H1 (cell line): ENCODE measurements around the gene SLC45A1. TPM values are rescaled to one million over a fixed set of nuclear protein-coding genes. Genes with fewer than 3 reads are reported as not detected.

Source experiments
- polyA plus RNA-seq, 7 experiments: library from polyadenylated mRNA; depleted of rRNA in 3 of 7; stranded (reverse) in 5 of 7; unstranded in 2 of 7; fragments of >200 nt in 5 of 7; fragments of 200-250 nt in 2 of 7; gene quantifications; 1 replicate in 5 of 7; 2 replicates in 1 of 7; 4 replicates in 1 of 7; pipeline versions ENCODE4 v1.2.1 to v1.2.3, GENCODE V29; 2011 to 2013; ENCODE audit warnings: missing spikeins in 2 of 7, mixed read lengths in 2 of 7
- small RNA-seq: library from polyadenylated mRNA; stranded (forward); fragments of <200 nt; extraction: miRNeasy Mini kit (QIAGEN cat#:217004); gene quantifications from one replicate; pipeline ENCODE3, GENCODE V24; 2013; ENCODE audit not compliant: insufficient read depth
- total RNA-seq: library from RNA; stranded (reverse); fragmentation: NEBNext Ultra II Directional; extraction: Animal tissue kit (Norgen Biotek cat#: 25700); gene quantifications from 2 replicates; pipeline ENCODE4 v1.2.1, GENCODE V29; 2021

Gene SLC45A1
- total and polyA plus RNA-seq, 2 of the 8 experiments (the other 6 are each of a cell fraction or from before 2014, with no cell fraction given), result 1.0 to 1.7 TPM

Small RNAs within 50 kb of the gene (small RNA-seq; reads per million reads assigned to genes)
- not detected for gene RF00019
- not detected for gene RNU6-991P
